Adrenal gland (tissue), 12 donors: ENCODE results near the gene GLRA2. TPM values are rescaled to one million over a fixed set of nuclear protein-coding genes. Genes with fewer than 3 reads are reported as not detected.

Source experiments
- DNase-seq, 7 donors: peaks; one replicate each; pipeline ENCODE4 v3.0.0-alpha.2; 2019 to 2020
- H3K27ac ChIP-seq, 5 donors: fragments of 200-600 bp; sonication (generic) in 4 of 5; 1 replicate in 3 of 5; 2 replicates in 2 of 5; pipeline versions ENCODE4 v1.5.1 to v1.8.0; 2016 to 2020; ENCODE audit warnings: mild to moderate bottlenecking in 1 of 5
- H3K27me3 ChIP-seq: fragments of 200-600 bp; 2 replicates; pipeline ENCODE4 v1.8.0; 2021
- H3K36me3 ChIP-seq, 2 donors: fragments of 200-600 bp; replicated peaks in 1 of 2; 1 replicate in 1 of 2; 2 replicates in 1 of 2; pipeline versions ENCODE4 v1.5.1 to v1.8.0; 2018 to 2022
- H3K4me1 ChIP-seq, 2 donors: fragments of 200-600 bp; replicated peaks in 1 of 2; 1 replicate in 1 of 2; 2 replicates in 1 of 2; pipeline versions ENCODE4 v1.5.1 to v1.8.0; 2018 to 2021
- H3K4me3 ChIP-seq, 4 donors: fragments of 200-600 bp; sonication (generic) in 3 of 4; one replicate each; pipeline ENCODE4 v1.5.1; 2016 to 2018
- H3K9me3 ChIP-seq, 3 donors: fragments of 200-600 bp; sonication (generic) in 1 of 3; replicated peaks in 1 of 3; 1 replicate in 2 of 3; 2 replicates in 1 of 3; pipeline versions ENCODE4 v1.5.1 to v1.8.0; 2016 to 2021
- CTCF ChIP-seq, 6 experiments: fragments of 450-650 bp in 4 of 6; fragments of 200-600 bp in 2 of 6; sonication (generic) in 1 of 6; IDR thresholded peaks; 1 replicate in 5 of 6; 2 replicates in 1 of 6; pipeline versions ENCODE4 v1.5.1 to v1.8.0; 2016 to 2021; ENCODE audit warnings: antibody characterized with exemption in 6 of 6, mild to moderate bottlenecking in 2 of 6, moderate library complexity in 1 of 6
- POLR2A ChIP-seq, 2 donors: fragments of 450-650 bp; IDR thresholded peaks; one replicate each; pipeline ENCODE4 v1.6.1; 2017; ENCODE audit warnings: antibody characterized with exemption in 2 of 2, mild to moderate bottlenecking in 2 of 2, moderate library complexity in 1 of 2
- WGBS, 4 donors: extraction: QIAGEN DNeasy Blood & Tissue Kit in 2 of 4; methylation state at CpG; one replicate each; pipeline versions ENCODE4 v1.1.5 to v1.1.7; 2013 to 2017; 5-methylcytosine and 5-hydroxymethylcytosine counted together
- intact Hi-C, 2 donors: fragments of 100-400 bp; cut with DNase I; formaldehyde crosslinking; loops; one replicate each; pipeline versions ENCODE4 v1.14.1 to v1.15.0; 2022 to 2023
- polyA plus RNA-seq, 3 donors: library from polyadenylated mRNA; stranded (reverse); fragments of 200-250 nt in 2 of 3; fragments of 350-450 nt in 1 of 3; fragmentation: Illumina TruSeq in 1 of 3; extraction: RNeasy Lipid Tissue Mini Kit (QIAGEN cat#74804) in 1 of 3; gene quantifications; one replicate each; pipeline ENCODE4 v1.2.3, GENCODE V29; 2013 to 2014
- total RNA-seq, 9 donors: library from RNA; depleted of rRNA in 4 of 9; stranded (reverse); fragments of >200 nt in 4 of 9; fragments of 120-200 nt in 1 of 9; fragmentation: NEBNext Ultra II Directional in 1 of 9; extraction: Animal tissue kit (Norgen Biotek cat#: 25700) in 1 of 9; gene quantifications; one replicate each; pipeline versions ENCODE4 v1.1.0 to v1.2.4, GENCODE V29; 2013 to 2023
- donor health status: healthy with polysubstance abuse.
- donor health status: Bipolar disorder and iron deficiency.
- donor health status: DM: yes; HTN: yes; CAD: no.
- donor health status: DM: no; HTN: no; CAD: no.
- donor health status: DM: no; HTN: no; CAD: no.
- donor health status: DM: yes; HTN: yes; CAD: no.

Gene GLRA2
- total and polyA plus RNA-seq, 12 donors = 0.34 TPM; not detected in 11

GRCh38 chrX:14590693-14591424, 61.5 kb downstream of the GLRA2 start:
- Histone ChIP-seq H3K4me3 (no peak overlapping the region), H3K4me1 (no peaks in the 10 kb centered on the region), H3K27ac (no peak overlapping the region), H3K36me3 (no peaks in the 10 kb centered on the region), H3K9me3 (no peaks in the 10 kb centered on the region), H3K27me3 (no peaks in the 10 kb centered on the region)
- DNase-seq = no peak
- TF ChIP-seq CTCF (IDR thresholded peaks at IDR 0.05) = no peak
- no peak for TF ChIP-seq POLR2A (IDR thresholded peaks at IDR 0.05)
- 68 to 78% (median 78%) methylated on average over 7 of the region's 7 CpGs for WGBS, 4 donors
- intact Hi-C loops = no loop called here

- WGBS, 4 donors = 43 to 76% (median 51%) methylated on average over 1 to 2 of the region's 2 CpGs
- DNase-seq = no peak
- H3K27ac ChIP-seq = no peak overlapping the region
- TF ChIP-seq POLR2A (IDR thresholded peaks at IDR 0.05) (no peak), CTCF (IDR thresholded peaks at IDR 0.05) (no peak)
- H3K4me3 ChIP-seq = no peak overlapping the region
- no peaks in the 10 kb centered on the region for H3K36me3 ChIP-seq
- H3K9me3 ChIP-seq = no peaks in the 10 kb centered on the region
- no peaks in the 10 kb centered on the region for H3K27me3 ChIP-seq
- intact Hi-C loops = no loop called here
- no peaks in the 10 kb centered on the region for H3K4me1 ChIP-seq
These were observed 62.6 kb downstream of the GLRA2 start for GRCh38 chrX:14591976-14592375.

- Histone ChIP-seq H3K9me3 (no peaks in the 10 kb centered on the region), H3K36me3 (no peaks in the 10 kb centered on the region), H3K4me3 (no peak overlapping the region), H3K27me3 (no peaks in the 10 kb centered on the region), H3K4me1 (no peaks in the 10 kb centered on the region), H3K27ac (no peak overlapping the region)
- intact Hi-C loops = no loop called here
- no peak for TF ChIP-seq POLR2A (IDR thresholded peaks at IDR 0.05)
- no peak for TF ChIP-seq CTCF (IDR thresholded peaks at IDR 0.05)
- no peak for DNase-seq
These were observed 65.2 kb downstream of the GLRA2 start for GRCh38 chrX:14594521-14594920.

GRCh38 chrX:14598330-14598729, 69.0 kb downstream of the GLRA2 start:
- WGBS, 4 donors = 35 to 56% (median 51%) methylated on average over 3 of the region's 3 CpGs
- Histone ChIP-seq H3K27me3 (no peaks in the 10 kb centered on the region), H3K9me3 (no peaks in the 10 kb centered on the region), H3K27ac (no peak overlapping the region), H3K36me3 (no peaks in the 10 kb centered on the region), H3K4me3 (no peak overlapping the region), H3K4me1 (no peaks in the 10 kb centered on the region)
- no peak for TF ChIP-seq CTCF (IDR thresholded peaks at IDR 0.05)
- TF ChIP-seq POLR2A (IDR thresholded peaks at IDR 0.05) = no peak
- intact Hi-C loops = no loop called here
- DNase-seq = no peak
